NCI-H82 treated with DMSO at 0.1 percent for 48 hours (cell line): ENCODE data around the gene HNRNPCL2.
"Not testable (repeated sequence)": the region's sequence is repeated elsewhere in the genome, so short reads cannot be mapped to it uniquely, and the experiment has no call there.

ENCODE experiments used
- DNase-seq: peaks from one replicate; lab custom pipeline; 2025; ENCODE audit not compliant: unreplicated experiment; lab: John Stamatoyannopoulos, UW

The HNRNPCL2 gene

GRCh38 chr1:13116754-13117153 is at the start of gene HNRNPCL2:
HNRNPCL2 (minus strand) TSS chr1:13116854; CDS start chr1:13116400, 454 bp downstream.
- not testable (repeated sequence) for DNase-seq

- not testable (repeated sequence) for DNase-seq
These were observed 48.9 kb upstream of the HNRNPCL2 start, which contains the start of gene HNRNPCL4 for GRCh38 chr1:13165531-13165930. HNRNPCL4 (minus strand) TSS chr1:13165631; CDS start chr1:13165467, 164 bp downstream.

- DNase-seq = not testable (repeated sequence)
These were observed 39.3 kb upstream of the HNRNPCL2 start, which contains the start of gene PRAMEF26 for GRCh38 chr1:13155909-13156308. PRAMEF26 (minus strand) TSS chr1:13156009; CDS start chr1:13153095, 2,914 bp downstream.

GRCh38 chr1:13070474-13070873 is 46.2 kb downstream of the HNRNPCL2 start, which contains the start of gene PRAMEF25:
PRAMEF25 (plus strand) TSS chr1:13070774; CDS start chr1:13073694, 2,920 bp downstream.
- not testable (repeated sequence) for DNase-seq
